HG02798 (cell line): Measurements from ENCODE around the gene B4GALT5.
"Not testable (repeated sequence)": the region's sequence is repeated elsewhere in the genome, so short reads cannot be mapped to it uniquely, and the experiment has no call there.

ENCODE experiments used
- ATAC-seq: cut with Tn5 transposase; IDR thresholded peaks from one replicate; pipeline ENCODE4 v1.9.1; 2021; ENCODE audit warnings: mild to moderate bottlenecking; ENCODE audit not compliant: unreplicated experiment, poor library complexity

Gene B4GALT5

GRCh38 chr20:49713753-49714712 is at the start of gene B4GALT5:
Gene B4GALT5, minus strand, starts transcription at chr20:49713878. Its CDS starts 188 bp downstream, at chr20:49713690.
- ATAC-seq, result peak; percentile 82

- ATAC-seq, result no peak
Observed at GRCh38 chr20:49762940-49763766, 49.5 kb upstream of the B4GALT5 start.

GRCh38 chr20:49761888-49762287 is 48.2 kb upstream of the B4GALT5 start:
- not testable (repeated sequence) for ATAC-seq

GRCh38 chr20:49759266-49759950 is 45.7 kb upstream of the B4GALT5 start:
- ATAC-seq, result no peak

- no peak for ATAC-seq
Observed at GRCh38 chr20:49758781-49759180, 45.1 kb upstream of the B4GALT5 start.

- ATAC-seq, result no peak
Observed at GRCh38 chr20:49757597-49757996, 43.9 kb upstream of the B4GALT5 start.

- ATAC-seq, result no peak
Observed at GRCh38 chr20:49756241-49756640, 42.6 kb upstream of the B4GALT5 start.

- no peak for ATAC-seq
Observed at GRCh38 chr20:49754596-49754995, 40.9 kb upstream of the B4GALT5 start.

- ATAC-seq, result no peak
Observed at GRCh38 chr20:49753133-49753532, 39.5 kb upstream of the B4GALT5 start.

GRCh38 chr20:49752201-49752903 is 38.7 kb upstream of the B4GALT5 start:
- no peak for ATAC-seq

- ATAC-seq, result no peak
Observed at GRCh38 chr20:49751397-49751736, 37.7 kb upstream of the B4GALT5 start.

GRCh38 chr20:49750611-49751396 is 37.1 kb upstream of the B4GALT5 start:
- ATAC-seq, result peak; percentile 78

GRCh38 chr20:49749625-49750024 is 35.9 kb upstream of the B4GALT5 start:
- ATAC-seq, result no peak

- no peak for ATAC-seq
Observed at GRCh38 chr20:49748525-49748838, 34.8 kb upstream of the B4GALT5 start.

GRCh38 chr20:49747707-49748524 is 34.2 kb upstream of the B4GALT5 start:
- no peak for ATAC-seq

- ATAC-seq, result no peak
Observed at GRCh38 chr20:49742948-49743347, 29.3 kb upstream of the B4GALT5 start.

GRCh38 chr20:49741977-49742376 is 28.3 kb upstream of the B4GALT5 start:
- ATAC-seq, result no peak

GRCh38 chr20:49740807-49741206 is 27.1 kb upstream of the B4GALT5 start:
- no peak for ATAC-seq

GRCh38 chr20:49739042-49739441 is 25.4 kb upstream of the B4GALT5 start:
- no peak for ATAC-seq
